K562 (cell line): ENCODE results near the gene BCCIP. TPM values are rescaled to one million over a fixed set of nuclear protein-coding genes. Genes with fewer than 3 reads are reported as not detected.

Source experiments
- BMI1 ChIP-seq: fragments of 150-350 bp; IDR thresholded peaks from 2 replicates; pipeline ENCODE4 v1.6.1; 2014; ENCODE audit warnings: low read length
- CAMTA2 ChIP-seq: fragments of 250-450 bp; sonication (Bioruptor Pico); conservative IDR thresholded peaks from 2 replicates; pipeline ENCODE4 v1.5.1; 2022
- CBX8 ChIP-seq: fragments of 200-600 bp; sonication (generic); IDR thresholded peaks from 2 replicates; pipeline ENCODE4 v1.6.1; 2012; ENCODE audit warnings: borderline replicate concordance, mixed run types, low read depth, mild to moderate bottlenecking, moderate library complexity, mixed read lengths, low read length, control low read depth, inconsistent platforms; ENCODE audit not compliant: poor library complexity, severe bottlenecking; ENCODE audit errors: extremely low read depth
- HOMEZ ChIP-seq: fragments of 250-450 bp; sonication (Bioruptor Pico); IDR thresholded peaks from 2 replicates; pipeline ENCODE4 v1.4.0; 2020; ENCODE audit warnings: mild to moderate bottlenecking, moderate library complexity
- RAD21 ChIP-seq, 2 experiments: fragments of 250-450 bp in 1 of 2; fragments of 450-650 bp in 1 of 2; sonication (Bioruptor Pico) in 1 of 2; formaldehyde crosslinking in 1 of 2; IDR thresholded peaks in 1 of 2; conservative IDR thresholded peaks in 1 of 2; 2 replicates each; pipeline versions ENCODE4 v1.4.0 to v1.8.0; 2020 to 2022; ENCODE audit warnings: mild to moderate bottlenecking in 2 of 2, moderate library complexity in 1 of 2
- RBM22 ChIP-seq: fragments of 200-400 bp; formaldehyde crosslinking; IDR thresholded peaks from 2 replicates; pipeline ENCODE4 v1.6.1; 2018; ENCODE audit warnings: low read length, low read depth; ENCODE audit not compliant: poor library complexity, severe bottlenecking
- SREBF1 ChIP-seq: fragments of 150-350 bp; IDR thresholded peaks from 2 replicates; pipeline ENCODE4 v1.6.1; 2014; ENCODE audit warnings: antibody characterized with exemption, low read depth, low read length, borderline replicate concordance
- TEAD4 ChIP-seq, 2 experiments: sonication (generic) in 1 of 2; formaldehyde crosslinking in 1 of 2; IDR thresholded peaks; 2 replicates each; pipeline versions ENCODE4 v1.6.1 to v1.8.0; 2012 to 2022; ENCODE audit warnings: borderline replicate concordance in 1 of 2, inconsistent platforms in 1 of 2, low read length in 1 of 2, mild to moderate bottlenecking in 1 of 2, missing genetic modification reagents in 1 of 2
- ZKSCAN1 ChIP-seq: fragments of 150-350 bp; IDR thresholded peaks from 2 replicates; pipeline ENCODE4 v1.6.1; 2016; ENCODE audit warnings: low read depth, low read length
- ZNF253 ChIP-seq: fragments of 250-450 bp; sonication (Bioruptor Pico); conservative IDR thresholded peaks from 2 replicates; pipeline ENCODE4 v1.6.1; 2021; ENCODE audit warnings: mild to moderate bottlenecking
- polyA plus RNA-seq, 8 experiments: library from polyadenylated mRNA; depleted of rRNA in 4 of 8; stranded (reverse) in 5 of 8; unstranded in 3 of 8; fragments of >200 nt; fragmentation: Nextera tagmentation in 2 of 8; fragmentation: Illumina TruSeq in 1 of 8; extraction: Ambion mirVana in 2 of 8; extraction: Trizol in 1 of 8; gene quantifications; 2 replicates each; pipeline versions ENCODE4 v1.2.1 to v1.2.3, GENCODE V29; 2011 to 2014; ENCODE audit warnings: inconsistent platforms in 1 of 8, missing spikeins in 1 of 8
- total RNA-seq, 7 experiments: library from RNA; depleted of rRNA in 6 of 7; stranded (reverse); fragments of >200 nt in 6 of 7; fragmentation: Illumina TruSeq in 2 of 7; extraction: Trizol in 2 of 7; gene quantifications; 2 replicates each; pipeline versions ENCODE4 v1.2.1 to v1.2.3, GENCODE V29; 2011 to 2021; ENCODE audit warnings: low replicate concordance in 1 of 7
- TF ChIP-seq, protein P1 (sequence below): sonication (generic); formaldehyde crosslinking; IDR thresholded peaks from 2 replicates; pipeline ENCODE4 v1.8.1; 2023; ENCODE audit warnings: mild to moderate bottlenecking, missing genetic modification reagents, moderate library complexity

Gene BCCIP
- total and polyA plus RNA-seq, 9 of the 15 experiments (the other 6 are each of a cell fraction or from before 2014, with no cell fraction given) = 95.1 to 204 (median 163) TPM

- TF ChIP-seq TEAD4 (IDR thresholded peaks at IDR 0.05; ENCODE audit: low read length) = no peak
- no peak for TF ChIP-seq TEAD4 (CRISPR knock-in tag; IDR thresholded peaks at IDR 0.05; ENCODE audit: borderline replicate concordance)
- TF ChIP-seq, protein P1, sequence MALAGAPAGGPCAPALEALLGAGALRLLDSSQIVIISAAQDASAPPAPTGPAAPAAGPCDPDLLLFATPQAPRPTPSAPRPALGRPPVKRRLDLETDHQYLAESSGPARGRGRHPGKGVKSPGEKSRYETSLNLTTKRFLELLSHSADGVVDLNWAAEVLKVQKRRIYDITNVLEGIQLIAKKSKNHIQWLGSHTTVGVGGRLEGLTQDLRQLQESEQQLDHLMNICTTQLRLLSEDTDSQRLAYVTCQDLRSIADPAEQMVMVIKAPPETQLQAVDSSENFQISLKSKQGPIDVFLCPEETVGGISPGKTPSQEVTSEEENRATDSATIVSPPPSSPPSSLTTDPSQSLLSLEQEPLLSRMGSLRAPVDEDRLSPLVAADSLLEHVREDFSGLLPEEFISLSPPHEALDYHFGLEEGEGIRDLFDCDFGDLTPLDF (CRISPR knock-in tag) = no peak
- TF ChIP-seq ZKSCAN1 = no peak
- no peak for TF ChIP-seq RBM22
- no peak for TF ChIP-seq SREBF1
- TF ChIP-seq HOMEZ (CRISPR knock-in tag) = no peak
- TF ChIP-seq BMI1 = no peak
- TF ChIP-seq CBX8 = no peak
- TF ChIP-seq CAMTA2 = no peak
- no peak for TF ChIP-seq RAD21 (CRISPR knock-in tag; conservative IDR thresholded peaks at IDR 0.05 in 1 of 2, IDR thresholded peaks at IDR 0.05 in 1 of 2)
- no peak for TF ChIP-seq ZNF253
- TF ChIP-seq, all 486 proteins: peak for 0
These were observed 43.7 kb upstream of the BCCIP start (continued) for GRCh38 chr10:125779403-125780327.
